Stimulated activated CD8-positive, alpha-beta memory T cell treated with anti-CD3 and anti-CD28 coated beads, Interleukin-7, amount 100 ng/mL, for 24 hours (primary cell): ENCODE measurements around the gene RIPK1.
"Not testable (repeated sequence)": the region's sequence is repeated elsewhere in the genome, so short reads cannot be mapped to it uniquely, and the experiment has no call there.

Source experiments
- DNase-seq: peaks from one replicate; pipeline ENCODE4 v3.0.0-alpha.2; 2020; ENCODE audit warnings: low read depth

The RIPK1 gene

DNA sequence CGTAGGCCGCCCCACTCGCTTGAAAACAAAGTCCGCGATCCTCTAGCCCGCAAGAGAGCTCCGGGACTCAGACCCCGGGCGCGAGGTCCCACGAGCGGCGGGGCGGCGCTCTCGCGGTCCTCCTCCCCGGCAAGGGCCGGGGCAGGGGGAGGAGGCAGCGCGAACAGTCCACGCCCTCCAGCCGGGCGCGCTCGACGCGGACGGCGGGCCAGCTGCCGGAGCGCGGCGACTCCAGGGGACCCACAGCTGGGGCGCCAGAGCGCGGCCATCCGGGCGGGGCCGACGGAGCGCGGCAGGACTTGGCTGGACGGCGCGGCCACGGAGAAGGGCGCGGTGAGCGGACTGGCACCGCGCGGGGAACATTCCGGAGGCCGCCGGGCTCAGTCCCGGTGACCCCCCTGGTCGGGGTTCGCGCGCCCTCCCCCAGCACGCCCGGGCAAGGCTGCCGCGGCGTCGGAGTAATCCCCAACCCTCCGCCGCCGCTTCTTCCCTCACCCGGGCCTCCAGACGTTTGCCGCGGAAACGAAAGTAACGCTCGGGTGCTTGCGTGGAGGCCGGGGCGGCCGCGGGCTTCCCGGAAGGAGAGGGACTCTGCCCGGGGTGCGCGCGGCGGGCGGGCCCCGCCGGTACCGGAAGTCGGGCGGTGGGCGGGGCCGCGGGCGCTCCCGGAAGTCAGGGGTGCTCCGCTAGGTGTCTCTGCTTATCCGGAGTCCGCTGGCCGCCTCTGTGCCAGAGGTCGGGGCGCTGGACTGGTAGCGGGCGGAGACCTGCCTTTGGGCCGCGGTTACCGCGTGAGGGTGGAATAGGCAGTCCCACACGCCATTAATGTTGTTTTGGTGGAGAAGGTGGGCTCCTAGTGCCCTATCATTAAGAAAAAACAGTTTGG lies at the start of gene RIPK1:
Gene RIPK1, plus strand, starts transcription at position 166 of the 886 bp plus-strand sequence. CDS start 8,330 bp downstream, outside the sequence.
- peak; percentile 85 for DNase-seq

- no peak for DNase-seq
These were observed 49.2 kb upstream of the RIPK1 start for GRCh38 chr6:3019065-3019464.

GRCh38 chr6:3019749-3020320 lies 48.5 kb upstream of the RIPK1 start:
- no peak for DNase-seq

DNA sequence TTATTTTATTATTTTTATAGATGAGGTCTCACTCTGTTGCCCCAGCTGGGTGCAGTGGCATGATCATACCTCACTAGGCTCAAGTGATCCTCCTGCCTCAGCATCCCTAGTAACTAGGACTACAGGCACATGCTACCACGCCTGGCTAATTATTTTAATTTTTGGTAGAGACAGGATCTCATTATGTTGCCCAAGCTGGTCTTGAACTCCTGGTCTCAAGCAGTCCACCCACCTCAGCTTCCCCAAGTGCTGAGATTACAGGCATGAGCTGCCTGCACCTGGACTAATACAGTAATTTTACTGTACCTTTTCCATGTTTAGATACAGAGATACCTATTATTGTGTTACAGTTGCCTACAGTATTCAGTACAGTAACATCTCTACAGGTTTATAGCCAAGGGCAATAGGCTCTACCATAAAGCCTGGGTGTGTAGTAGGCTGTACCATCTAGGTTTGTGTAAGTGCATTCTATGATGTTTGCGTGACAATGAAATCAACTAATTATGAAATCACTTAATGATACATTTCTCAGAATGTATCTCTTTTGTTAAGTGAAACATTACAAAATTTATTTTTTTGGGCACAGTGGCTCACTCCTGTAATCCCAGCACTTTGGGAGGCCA lies 47.2 kb upstream of the RIPK1 start:
- DNase-seq, result not testable (repeated sequence)

DNA sequence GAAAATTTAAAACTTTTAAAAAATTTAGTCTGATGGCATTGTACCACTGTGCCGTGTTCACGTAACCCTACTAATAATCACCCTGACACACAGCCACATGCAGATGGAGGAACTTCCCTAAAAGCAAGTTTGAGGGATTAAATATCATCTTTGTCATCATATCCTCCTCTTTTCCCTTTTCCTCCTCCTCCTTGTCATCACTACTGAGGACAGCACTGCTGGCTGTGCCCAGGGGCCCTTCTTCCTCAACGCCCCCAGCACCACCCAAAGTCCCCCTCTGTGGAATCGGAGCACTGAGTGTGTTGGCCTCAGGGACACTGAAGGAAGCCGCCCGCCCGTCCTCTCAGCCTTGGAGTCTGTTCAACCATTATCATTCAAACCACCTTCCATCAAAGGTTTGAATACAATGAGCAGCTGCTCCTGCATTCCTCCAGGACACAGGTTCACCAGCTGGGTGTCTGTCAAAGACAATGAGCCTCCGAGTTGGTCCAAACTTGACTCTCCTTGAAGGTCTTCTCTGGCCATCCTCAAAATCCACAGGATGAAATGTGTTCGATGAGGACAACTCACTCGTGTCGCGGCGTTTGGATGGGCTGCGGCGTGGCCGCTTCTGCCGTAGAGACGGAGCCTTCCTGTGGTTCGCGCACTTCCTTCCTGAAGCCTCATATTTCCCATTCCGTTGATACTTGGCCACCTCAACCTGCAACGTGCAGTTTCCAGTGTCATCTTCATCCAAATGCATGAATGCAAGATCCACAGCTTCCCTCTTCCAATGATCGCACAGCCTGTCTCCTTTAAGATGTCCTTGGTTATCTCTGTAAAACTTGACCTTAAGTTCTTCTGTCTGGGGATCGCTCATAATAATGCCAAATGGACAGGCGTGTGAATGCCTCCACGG lies 45.3 kb upstream of the RIPK1 start:
- peak; percentile 21 for DNase-seq

DNA sequence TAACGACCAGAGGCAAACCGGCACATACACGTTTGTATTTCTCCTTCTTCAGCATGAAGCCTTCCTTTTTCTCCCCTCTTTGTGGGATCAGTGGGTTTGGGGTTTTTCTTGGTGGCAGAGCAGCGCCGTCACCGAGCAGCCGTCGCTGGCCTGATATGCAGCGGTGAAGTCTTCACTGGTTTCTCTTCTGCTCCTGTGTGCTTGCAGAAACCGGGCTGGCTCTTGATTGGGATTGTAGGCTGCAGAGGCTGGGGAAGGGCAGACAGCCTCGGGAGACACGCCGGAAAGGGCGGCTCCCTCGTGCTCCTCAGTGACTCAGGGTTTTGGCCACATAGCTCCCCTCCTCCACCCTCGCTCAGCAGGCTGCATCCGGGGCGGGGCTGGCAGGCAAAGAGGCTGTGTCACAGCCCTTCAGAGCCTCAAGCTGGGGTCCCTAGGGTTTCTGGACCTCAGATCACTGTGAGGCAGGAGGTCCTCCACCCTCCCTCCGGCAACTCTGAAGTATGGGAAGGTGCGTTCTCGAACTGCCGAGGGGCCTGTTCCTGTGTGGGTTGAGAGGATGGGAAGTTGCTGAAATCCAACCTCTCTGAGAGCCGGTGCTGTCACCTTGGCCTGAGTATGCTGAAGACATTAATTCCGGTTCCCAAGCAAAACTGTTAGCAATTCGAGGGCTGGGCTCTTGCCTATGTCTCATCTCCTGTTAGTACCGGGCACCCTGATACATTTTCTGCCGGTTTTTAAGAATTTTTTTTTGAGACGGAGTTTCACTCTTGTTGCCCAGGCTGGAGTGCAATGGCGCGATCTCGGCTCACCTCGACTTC lies 44.4 kb upstream of the RIPK1 start:
- peak; percentile 74 for DNase-seq

DNA sequence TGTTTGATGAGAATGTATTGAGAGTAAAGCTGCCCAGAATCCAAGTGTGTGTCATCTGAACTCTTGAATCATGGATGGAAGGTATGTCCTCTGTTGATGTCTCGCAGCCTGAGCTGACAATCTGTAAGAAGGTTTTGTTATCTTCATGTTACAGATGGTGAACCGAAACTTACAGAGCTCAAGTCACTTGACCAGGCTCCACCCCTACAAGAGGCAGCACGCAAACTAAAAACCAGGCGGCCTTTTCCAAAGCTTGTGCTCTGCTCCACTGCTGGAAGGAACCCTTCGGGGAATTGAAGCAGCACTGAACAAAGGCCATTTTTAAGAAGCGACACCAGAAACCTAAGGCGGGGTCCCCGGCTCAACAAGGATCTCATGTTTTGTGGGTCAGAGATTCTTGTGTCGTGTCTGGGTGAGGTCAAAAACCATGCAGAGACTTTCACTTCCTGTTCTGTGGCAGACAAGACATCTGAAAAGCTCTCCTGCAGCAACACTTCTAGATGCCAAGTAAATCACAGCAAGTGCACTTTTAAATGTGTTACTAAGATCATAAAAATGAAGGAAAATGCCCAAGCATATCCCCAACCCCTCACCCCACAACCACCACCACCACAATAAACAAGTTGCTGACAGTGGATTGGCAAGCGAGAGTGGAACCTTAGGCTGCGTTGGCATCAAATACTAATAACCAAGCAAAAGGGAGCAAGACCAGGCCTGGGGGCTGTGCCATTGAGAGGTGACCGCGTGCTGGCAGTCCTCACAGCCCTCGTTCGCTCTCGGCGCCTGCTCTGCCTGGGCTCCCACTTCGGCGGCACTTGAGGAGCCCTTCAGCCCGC lies 41.3 kb upstream of the RIPK1 start:
- no peak for DNase-seq

DNA sequence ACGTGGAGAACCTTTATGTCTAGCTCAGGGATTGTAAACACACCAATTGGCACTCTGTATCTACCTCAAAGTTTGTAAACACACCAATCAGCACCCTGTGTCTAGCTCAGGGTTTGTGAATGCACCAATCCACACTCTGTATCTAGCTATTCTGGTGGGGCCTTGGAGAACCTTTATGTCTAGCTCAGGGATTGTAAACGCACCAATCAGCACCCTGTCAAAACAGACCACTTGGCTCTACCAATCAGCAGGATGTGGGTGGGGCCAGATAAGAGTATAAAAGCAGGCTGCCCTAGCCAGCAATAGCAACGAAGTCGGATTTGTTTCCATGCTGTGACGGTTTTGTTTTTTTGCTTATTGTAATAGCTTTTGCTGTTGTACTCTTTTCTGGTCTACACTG lies 40.1 kb upstream of the RIPK1 start:
- DNase-seq, result not testable (repeated sequence)

GRCh38 chr6:3031857-3032640 lies 36.2 kb upstream of the RIPK1 start:
- no peak for DNase-seq

DNA sequence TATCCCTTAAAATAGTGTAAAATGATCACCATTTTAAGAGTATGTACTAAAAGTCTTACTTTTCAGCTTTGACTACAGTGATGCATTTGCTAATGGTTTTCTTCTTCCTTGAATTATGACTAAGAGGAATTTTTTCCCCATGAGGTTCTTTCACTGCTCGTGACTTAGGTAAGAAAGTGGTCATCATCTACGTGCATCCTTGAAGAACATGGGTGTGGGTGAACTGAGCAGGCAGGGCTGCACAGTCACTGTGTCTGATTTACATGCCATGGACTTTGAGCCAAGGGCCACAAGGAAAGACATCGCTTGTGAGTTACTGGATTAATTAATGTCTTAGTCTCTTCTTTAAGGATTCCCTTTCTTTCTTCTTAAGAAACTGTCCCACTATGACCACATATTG lies 35.3 kb upstream of the RIPK1 start:
- DNase-seq, result no peak

DNA sequence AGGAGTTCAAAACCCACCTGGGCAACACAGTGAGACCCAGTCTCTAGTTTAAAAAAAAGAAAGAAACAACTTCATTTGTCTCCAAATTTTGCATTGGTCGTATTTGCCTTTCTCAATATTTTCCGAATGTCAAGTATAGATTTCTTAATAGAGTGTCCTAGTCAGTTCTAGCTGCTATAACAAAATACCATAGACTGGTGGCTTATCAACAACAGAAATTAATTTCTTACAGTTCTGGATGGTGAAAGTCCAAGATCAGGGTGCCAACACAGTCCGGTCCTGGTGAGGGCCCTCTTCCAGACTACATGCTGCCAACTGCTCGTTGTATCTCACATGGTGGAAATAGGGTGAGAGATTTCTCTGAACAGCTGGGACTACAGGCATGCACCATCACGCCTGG lies 34.6 kb upstream of the RIPK1 start:
- no peak for DNase-seq

DNA sequence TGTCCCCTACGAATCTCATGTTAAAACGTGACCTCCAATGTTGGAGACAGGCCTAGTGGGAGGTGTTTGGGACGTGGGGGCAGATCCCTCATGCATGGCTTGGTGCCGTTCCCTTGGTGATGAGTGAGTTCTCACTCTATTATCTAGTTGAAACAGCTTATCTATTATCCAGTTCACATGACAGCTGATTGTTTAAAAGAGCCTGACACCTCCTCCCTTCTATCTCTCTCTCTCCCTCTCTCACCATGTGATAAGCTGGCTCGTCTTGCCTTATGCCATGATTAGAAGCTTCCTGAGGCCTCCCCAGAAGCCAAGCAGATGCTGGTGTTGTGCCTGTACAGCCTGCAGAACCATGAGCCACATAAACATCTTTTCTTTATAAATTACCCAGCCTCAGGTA lies 32.9 kb upstream of the RIPK1 start:
- DNase-seq, result no peak

DNA sequence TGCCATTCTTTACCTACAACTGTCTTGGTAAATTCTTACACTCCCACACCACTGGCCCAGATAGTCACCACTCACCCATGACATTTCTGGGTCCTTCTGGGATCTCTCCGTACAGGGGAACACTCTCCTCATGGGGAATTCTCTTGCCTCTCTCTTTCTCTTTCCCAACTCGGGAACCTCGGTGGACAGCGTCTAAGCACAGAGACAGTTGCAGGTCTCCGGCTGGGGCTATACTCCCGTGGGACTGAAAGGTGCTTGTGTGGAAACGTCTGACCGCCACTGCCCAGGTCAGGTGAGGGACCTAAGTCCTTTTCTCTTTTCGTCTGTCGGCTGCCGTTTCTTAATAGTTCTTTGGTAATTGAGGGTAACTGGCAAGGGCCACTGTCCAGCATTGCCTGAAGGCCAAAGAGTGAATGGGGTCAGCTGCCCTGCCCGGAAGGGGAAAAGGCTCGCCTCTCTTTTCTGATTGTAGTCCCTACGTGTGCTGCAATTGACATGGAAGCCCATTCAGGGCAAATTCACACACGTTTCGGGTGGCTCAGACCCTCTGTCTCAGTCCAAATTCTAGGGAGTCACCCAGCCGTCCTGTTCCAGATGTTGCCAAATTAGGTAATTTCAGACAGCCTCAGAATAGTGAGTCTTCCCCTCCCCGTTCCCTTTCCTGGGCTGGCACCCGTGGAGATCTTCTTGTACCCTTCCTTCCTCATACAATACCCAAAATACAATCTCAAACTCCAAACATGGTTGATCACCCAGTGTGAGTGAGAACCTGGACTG lies 31.2 kb upstream of the RIPK1 start:
- no peak for DNase-seq

DNA sequence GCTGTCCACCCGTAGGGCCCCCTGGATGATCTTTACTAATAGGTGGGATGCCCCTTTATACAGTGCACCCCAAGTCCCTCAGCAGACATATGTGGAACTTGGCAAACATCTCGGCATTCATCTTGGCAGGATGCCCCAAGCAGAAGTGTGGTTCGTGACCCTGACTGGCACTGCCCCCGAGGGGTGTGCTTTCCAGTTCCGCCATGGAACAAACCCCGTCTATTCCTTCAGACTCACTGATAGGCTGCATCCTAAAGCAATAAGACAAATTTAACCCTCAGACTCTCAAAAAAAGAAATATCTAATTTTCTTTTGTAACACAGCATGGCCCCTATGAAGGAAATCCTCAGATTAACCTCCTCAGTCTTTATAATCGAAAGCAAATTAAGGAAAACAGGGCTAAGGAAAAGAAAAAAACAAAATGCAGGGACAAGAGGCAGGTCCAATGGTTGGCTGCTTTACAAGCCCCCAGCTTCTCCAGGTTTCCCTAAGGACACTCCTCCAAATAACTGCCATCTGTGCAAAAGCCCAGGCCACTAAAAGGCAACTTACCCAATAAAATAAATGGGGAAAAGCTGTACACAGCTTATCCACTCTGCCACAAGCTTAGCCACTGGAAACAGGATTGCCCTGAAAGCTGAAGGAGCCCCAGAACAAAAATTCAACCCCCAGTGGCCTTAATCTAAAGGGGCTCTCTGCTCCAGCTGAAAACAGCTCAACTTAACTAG lies 30.5 kb upstream of the RIPK1 start:
- no peak for DNase-seq

DNA sequence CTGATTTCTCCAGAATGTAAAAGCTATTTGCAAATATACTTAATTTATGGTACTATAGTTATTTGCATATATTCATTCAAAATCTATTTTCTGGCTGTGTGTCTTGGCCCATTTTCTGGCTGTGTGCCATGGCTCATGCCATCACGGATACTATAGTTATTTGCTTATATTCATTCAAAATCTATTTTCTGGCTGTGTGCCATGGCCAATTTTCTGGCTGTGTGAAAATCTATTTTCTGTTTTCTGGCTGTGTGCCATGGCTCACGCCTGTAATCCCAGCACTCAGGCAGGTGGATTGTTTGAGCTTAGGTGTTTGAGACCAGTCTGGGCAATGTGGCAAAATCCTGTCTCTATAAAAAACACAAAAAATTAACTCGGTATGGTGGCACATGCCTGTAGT lies 28.9 kb upstream of the RIPK1 start:
- DNase-seq, result no peak

DNA sequence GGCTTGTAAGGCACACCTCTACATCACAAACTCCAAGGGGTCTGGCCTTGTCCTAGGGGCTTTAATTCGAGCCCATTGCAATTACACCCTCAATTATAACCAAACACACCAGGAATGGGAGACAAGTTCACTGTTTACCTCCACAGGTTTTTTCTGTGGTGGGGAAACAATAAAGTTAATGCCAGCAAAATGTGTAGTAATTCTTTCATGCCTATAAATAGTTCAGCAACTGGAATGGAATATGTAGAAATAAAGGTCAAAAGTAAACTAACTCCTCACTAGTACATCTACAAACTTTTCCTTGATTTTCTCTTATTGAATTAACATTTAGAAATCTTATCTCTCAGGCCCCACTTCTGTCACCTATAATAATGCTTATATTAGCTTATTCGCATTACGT lies 27.1 kb upstream of the RIPK1 start:
- no peak for DNase-seq

- no peak for DNase-seq
These were observed 26.7 kb upstream of the RIPK1 start for GRCh38 chr6:3041606-3042005.

DNA sequence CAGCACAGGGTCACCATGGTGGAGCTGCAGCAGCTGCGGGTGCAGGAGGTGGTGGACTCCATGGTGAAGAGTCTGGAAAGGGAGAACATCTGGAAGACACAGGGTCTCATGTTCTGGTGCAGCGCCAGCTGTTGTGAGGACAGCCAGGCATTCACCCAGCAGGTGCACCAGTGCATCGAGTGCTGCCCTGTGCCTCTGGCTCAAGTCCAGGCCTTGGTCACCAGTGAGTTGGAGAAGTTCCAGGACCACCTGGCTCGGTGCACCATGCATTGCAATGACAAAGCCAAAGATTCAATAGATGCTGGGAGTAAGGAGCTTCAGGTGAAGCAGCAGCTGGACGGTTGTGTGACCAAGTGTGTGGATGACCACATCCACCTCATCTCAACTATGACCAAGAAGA lies 22.9 kb upstream of the RIPK1 start:
- DNase-seq, result no peak
